HepG2 (cell line): ENCODE measurements around the gene TRRAP. TPM values are rescaled to one million over a fixed set of nuclear protein-coding genes. Genes with fewer than 3 reads are reported as not detected.

Experiments
- BATF2 ChIP-seq: sonication (generic); formaldehyde crosslinking; IDR thresholded peaks from 2 replicates; pipeline ENCODE4 v1.8.0; 2022; ENCODE audit warnings: mild to moderate bottlenecking, missing genetic modification reagents, moderate library complexity
- ELF3 ChIP-seq: IDR thresholded peaks from 2 replicates; pipeline ENCODE4 v1.6.1; 2016; ENCODE audit warnings: missing genetic modification reagents, missing compliant biosample characterization
- FOXC1 ChIP-seq: sonication (generic); formaldehyde crosslinking; IDR thresholded peaks from 2 replicates; pipeline ENCODE4 v1.8.0; 2022; ENCODE audit warnings: mild to moderate bottlenecking, missing genetic modification reagents, borderline replicate concordance
- MED13 ChIP-seq: sonication (generic); formaldehyde crosslinking; IDR thresholded peaks from 2 replicates; pipeline ENCODE4 v1.5.0; 2020; ENCODE audit warnings: missing genetic modification reagents
- MLX ChIP-seq: IDR thresholded peaks from 2 replicates; pipeline ENCODE4 v1.6.1; 2016
- NFE2L2 ChIP-seq: fragments of 150-350 bp; IDR thresholded peaks from 2 replicates; pipeline ENCODE4 v1.6.1; 2014; ENCODE audit warnings: low read length
- POLR2A ChIP-seq, 2 experiments: IDR thresholded peaks; 2 replicates each; pipeline ENCODE4 v1.6.1; 2011; ENCODE audit warnings: low read depth in 2 of 2, low read length in 2 of 2, mild to moderate bottlenecking in 1 of 2, moderate library complexity in 1 of 2; ENCODE audit not compliant: insufficient read depth in 1 of 2
- POLR2AphosphoS2 ChIP-seq: IDR thresholded peaks from 2 replicates; pipeline ENCODE4 v1.6.1; 2011; ENCODE audit warnings: low read depth, low read length, improper control_type of control experiment
- SMAD9 ChIP-seq: sonication (generic); formaldehyde crosslinking; IDR thresholded peaks from 2 replicates; pipeline ENCODE4 v1.5.1; 2020; ENCODE audit warnings: mild to moderate bottlenecking, missing genetic modification reagents
- SMC3 ChIP-seq: IDR thresholded peaks from 2 replicates; pipeline ENCODE4 v1.6.1; 2011; ENCODE audit warnings: low read length, improper control_type of control experiment
- TIGD3 ChIP-seq: sonication (generic); formaldehyde crosslinking; IDR thresholded peaks from 2 replicates; pipeline ENCODE4 v1.5.1; 2020; ENCODE audit warnings: mild to moderate bottlenecking, missing genetic modification reagents, borderline replicate concordance
- YY1 ChIP-seq: IDR thresholded peaks from 2 replicates; pipeline ENCODE4 v1.6.1; 2011; ENCODE audit warnings: low read length, low read depth, moderate library complexity, mild to moderate bottlenecking; ENCODE audit not compliant: insufficient read depth, insufficient replicate concordance
- ZBTB46 ChIP-seq: sonication (generic); formaldehyde crosslinking; IDR thresholded peaks from 2 replicates; pipeline ENCODE4 v1.4.0; 2020; ENCODE audit warnings: mild to moderate bottlenecking, missing genetic modification reagents, borderline replicate concordance
- ZNF274 ChIP-seq: sonication (generic); formaldehyde crosslinking; IDR thresholded peaks from 2 replicates; pipeline ENCODE4 v1.5.1; 2020; ENCODE audit warnings: mild to moderate bottlenecking, missing genetic modification reagents
- ZNF33B ChIP-seq: sonication (generic); formaldehyde crosslinking; IDR thresholded peaks from 2 replicates; pipeline ENCODE4 v1.5.1; 2020; ENCODE audit warnings: mild to moderate bottlenecking, missing genetic modification reagents
- ZNF383 ChIP-seq: sonication (generic); formaldehyde crosslinking; IDR thresholded peaks from 2 replicates; pipeline ENCODE4 v1.4.0; 2020; ENCODE audit warnings: missing genetic modification reagents, mild to moderate bottlenecking, borderline replicate concordance
- ZNF564 ChIP-seq: sonication (generic); formaldehyde crosslinking; IDR thresholded peaks from 2 replicates; pipeline ENCODE4 v1.8.1; 2023; ENCODE audit warnings: mild to moderate bottlenecking, missing genetic modification reagents
- ZNF609 ChIP-seq: sonication (generic); formaldehyde crosslinking; IDR thresholded peaks from 2 replicates; pipeline ENCODE4 v1.4.0; 2020; ENCODE audit warnings: mild to moderate bottlenecking, missing genetic modification reagents, borderline replicate concordance
- ZNF816 ChIP-seq: sonication (generic); formaldehyde crosslinking; IDR thresholded peaks from 2 replicates; pipeline ENCODE4 v1.8.0; 2022; ENCODE audit warnings: missing genetic modification reagents, mild to moderate bottlenecking, borderline replicate concordance
- ZNF879 ChIP-seq: sonication (generic); formaldehyde crosslinking; IDR thresholded peaks from 2 replicates; pipeline ENCODE4 v1.8.1; 2023; ENCODE audit warnings: missing genetic modification reagents
- ZSCAN21 ChIP-seq: sonication (generic); formaldehyde crosslinking; IDR thresholded peaks from 2 replicates; pipeline ENCODE4 v1.8.0; 2022; ENCODE audit warnings: mild to moderate bottlenecking, missing genetic modification reagents, moderate library complexity, borderline replicate concordance
- polyA plus RNA-seq, 8 experiments: library from polyadenylated mRNA; depleted of rRNA in 3 of 8; stranded (reverse) in 7 of 8; unstranded in 1 of 8; fragments of >200 nt; fragmentation: Illumina TruSeq in 4 of 8; extraction: Trizol in 4 of 8; gene quantifications; 2 replicates each; pipeline versions ENCODE4 v1.2.1 to v1.2.3, GENCODE V29; 2011 to 2016; ENCODE audit warnings: low read depth in 4 of 8, missing spikeins in 1 of 8, mixed read lengths in 1 of 8; ENCODE audit not compliant: insufficient read depth in 1 of 8
- total RNA-seq, 5 experiments: library from RNA; depleted of rRNA; stranded (reverse); fragments of >200 nt; fragmentation: Illumina TruSeq; extraction: Trizol; gene quantifications; 2 replicates each; pipeline ENCODE4 v1.2.3, GENCODE V29; 2016; ENCODE audit warnings: low read depth in 1 of 5

Gene TRRAP
- total and polyA plus RNA-seq, 2 of the 13 experiments (the other 11 are each of a cell fraction or from before 2014, with no cell fraction given): 8.6 to 10.5 TPM

- TF ChIP-seq ZBTB46 (CRISPR knock-in tag): no peak
- no peak for TF ChIP-seq ELF3 (CRISPR knock-in tag)
- no peak for TF ChIP-seq YY1
- no peak for TF ChIP-seq TIGD3 (CRISPR knock-in tag)
- TF ChIP-seq ZNF879 (CRISPR knock-in tag): no peak
- TF ChIP-seq POLR2A (IDR thresholded peaks at IDR 0.05; ENCODE audit: insufficient read depth in 1 of 2, low read depth in 2 of 2, low read length in 2 of 2): no peak
- TF ChIP-seq ZNF564: no peak
- no peak for TF ChIP-seq ZNF609 (CRISPR knock-in tag)
- no peak for TF ChIP-seq ZNF383 (CRISPR knock-in tag)
- TF ChIP-seq SMAD9 (CRISPR knock-in tag): no peak
- no peak for TF ChIP-seq MED13 (CRISPR knock-in tag)
- TF ChIP-seq NFE2L2: no peak
- 0 out of 2 replicates have a peak, but pooled peaks have one; percentile 29 for TF ChIP-seq FOXC1 (CRISPR knock-in tag)
- TF ChIP-seq ZNF274 (CRISPR knock-in tag): 0 out of 2 replicates have a peak, but pooled peaks have one; percentile 48
- TF ChIP-seq POLR2AphosphoS2: no peak
- TF ChIP-seq ZSCAN21 (CRISPR knock-in tag): no peak
- peak; percentile 73 for TF ChIP-seq SMC3
- no peak for TF ChIP-seq ZNF816 (CRISPR knock-in tag)
- TF ChIP-seq BATF2: 0 out of 2 replicates have a peak, but pooled peaks have one; percentile 40
- TF ChIP-seq ZNF33B (CRISPR knock-in tag): no peak
- TF ChIP-seq MLX (CRISPR knock-in tag): no peak
These were observed 36.9 kb upstream of the TRRAP start (continued) for GRCh38 chr7:98841179-98841997.
